SH-SY5Y (cell line): ENCODE measurements around the gene FNBP1L.

ENCODE experiments used
- GATA2 ChIP-seq: IDR thresholded peaks from 2 replicates; pipeline ENCODE4 v1.6.1; 2011; ENCODE audit warnings: mild to moderate bottlenecking, low read depth, low read length
- GATA3 ChIP-seq: IDR thresholded peaks from 2 replicates; pipeline ENCODE4 v1.6.1; 2011; ENCODE audit warnings: low read depth, mild to moderate bottlenecking, low read length, moderate library complexity

GRCh38 chr1:93468662-93469061, 20.7 kb downstream of the FNBP1L start:
- TF ChIP-seq GATA3 (no peak), GATA2 (no peak)
